GM18499 (cell line): Measurements from ENCODE around the gene RBM20.
"Not testable (repeated sequence)": the region's sequence is repeated elsewhere in the genome, so short reads cannot be mapped to it uniquely, and the experiment has no call there.

Experiments
- ATAC-seq: cut with Tn5 transposase; IDR thresholded peaks from one replicate; pipeline ENCODE4 v1.9.1; 2021; ENCODE audit warnings: moderate number of reproducible peaks; ENCODE audit not compliant: insufficient read depth, unreplicated experiment

The RBM20 gene

GRCh38 chr10:110623316-110623715, 20.8 kb upstream of the RBM20 start:
- not testable (repeated sequence) for ATAC-seq

- ATAC-seq = no peak
Observed at GRCh38 chr10:110625356-110625894, 18.7 kb upstream of the RBM20 start.

DNA sequence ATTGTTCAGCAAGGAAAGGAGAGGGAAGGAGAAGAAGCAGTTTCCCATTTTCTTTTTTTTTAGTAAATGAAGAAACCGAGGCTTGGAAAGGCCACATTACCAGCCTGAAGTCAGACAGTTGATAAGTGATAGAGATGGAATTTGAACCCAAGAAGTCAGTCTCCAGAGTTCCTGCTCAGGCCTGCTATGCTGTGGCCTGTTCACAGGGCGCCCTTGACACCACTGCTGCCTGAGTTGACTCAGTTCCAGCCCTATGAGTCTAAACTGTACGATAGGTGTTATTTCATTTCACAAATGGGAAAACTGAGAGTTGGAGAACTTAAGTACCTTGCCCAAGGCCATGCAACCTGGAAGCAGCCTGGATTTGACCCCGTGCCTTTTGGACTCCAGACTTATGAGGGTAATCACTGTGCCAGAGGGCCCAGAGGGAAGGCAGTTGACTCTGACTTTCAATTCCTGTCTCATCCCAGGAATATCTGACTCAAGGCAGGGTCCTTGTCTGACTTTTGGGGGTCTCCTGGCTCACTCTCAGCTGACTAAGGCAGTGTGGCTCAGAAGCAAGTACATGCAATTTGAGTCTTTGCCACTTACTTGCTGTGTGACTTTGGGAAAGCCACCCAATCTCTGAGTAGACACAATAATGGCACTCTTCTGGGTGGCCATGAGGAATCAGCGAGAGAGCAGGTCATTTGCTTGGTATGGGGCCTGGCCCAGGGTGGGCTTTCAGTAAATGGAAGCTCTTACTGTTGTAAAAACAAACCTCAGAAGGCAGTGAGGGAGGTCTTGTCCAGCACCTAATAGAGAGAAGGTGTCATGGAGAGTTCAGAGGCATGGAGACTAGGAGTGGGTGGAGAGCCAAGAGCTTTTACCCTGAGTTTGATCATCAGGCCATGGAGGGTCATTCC, 17.9 kb upstream of the RBM20 start:
- ATAC-seq = no peak

DNA sequence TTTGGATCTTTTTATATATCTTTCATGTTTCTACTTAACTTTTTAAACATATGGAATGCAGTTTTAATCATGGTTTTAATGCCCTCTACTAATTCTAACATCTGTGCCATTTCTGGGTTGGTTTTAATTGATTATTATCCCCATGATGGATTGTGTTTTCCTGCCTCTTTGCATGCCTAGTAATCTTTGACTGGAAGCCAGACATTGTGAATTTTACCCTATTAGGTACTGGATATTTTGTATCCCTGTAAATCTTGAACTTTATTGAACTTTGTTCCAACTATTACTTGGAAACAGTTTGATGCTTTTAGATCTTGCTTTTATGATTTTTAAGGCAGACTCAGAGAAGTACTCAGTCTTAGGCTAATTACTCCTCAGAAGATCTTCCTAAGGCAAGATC, 16.0 kb upstream of the RBM20 start:
- ATAC-seq = no peak

- ATAC-seq = no peak
Observed at GRCh38 chr10:110629680-110630191, 14.4 kb upstream of the RBM20 start.

DNA sequence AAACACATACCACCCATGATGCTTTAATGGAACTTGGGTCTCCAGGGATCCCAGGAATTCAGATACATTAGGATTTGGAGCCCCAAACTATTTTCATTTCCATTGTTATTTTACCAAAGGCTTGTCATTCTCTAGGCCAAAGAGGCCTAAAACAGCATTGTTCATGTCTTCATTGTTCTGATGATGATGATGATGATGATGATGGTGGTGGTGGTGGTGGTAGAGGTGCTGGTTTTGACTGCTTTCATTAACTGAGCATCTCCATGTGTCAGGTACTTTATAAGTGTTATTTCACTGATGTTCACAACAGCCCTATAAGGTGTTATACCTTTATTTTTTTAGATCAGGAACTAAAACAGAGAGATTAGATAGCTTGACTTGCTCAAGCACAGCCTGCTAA, 12.2 kb upstream of the RBM20 start:
- no peak for ATAC-seq

DNA sequence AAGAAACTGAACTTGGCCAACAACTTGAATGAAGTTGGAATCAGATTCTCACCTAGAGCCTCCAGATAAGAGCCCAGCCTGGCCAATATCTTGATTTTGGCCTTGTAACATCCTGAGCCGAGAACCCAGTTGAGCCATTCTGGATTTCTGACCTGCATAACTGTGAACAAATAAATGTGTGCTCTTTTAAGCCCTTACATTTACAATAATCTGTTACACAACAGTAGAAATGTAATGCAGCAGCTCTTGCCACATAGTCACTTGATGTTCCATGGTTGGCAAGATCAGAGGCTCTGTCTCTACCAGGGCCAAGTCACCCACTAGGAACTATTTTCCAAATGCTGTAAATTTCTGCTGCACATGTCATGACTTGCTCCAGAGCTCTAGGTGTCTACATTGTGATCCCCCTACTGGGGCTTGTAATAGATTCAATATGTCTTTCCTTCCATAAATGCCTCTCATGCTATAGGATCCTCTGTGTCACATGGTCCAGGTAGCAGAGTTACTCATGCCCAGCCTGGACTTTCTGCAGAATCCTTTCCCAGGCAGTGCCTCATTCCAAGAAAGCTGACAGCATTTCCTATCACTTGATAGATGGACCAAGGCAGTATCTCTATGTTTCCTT, 11.4 kb upstream of the RBM20 start:
- no peak for ATAC-seq

GRCh38 chr10:110634527-110635209, 9.5 kb upstream of the RBM20 start:
- no peak for ATAC-seq

- no peak for ATAC-seq
Observed at GRCh38 chr10:110636572-110636931, 7.6 kb upstream of the RBM20 start.

DNA sequence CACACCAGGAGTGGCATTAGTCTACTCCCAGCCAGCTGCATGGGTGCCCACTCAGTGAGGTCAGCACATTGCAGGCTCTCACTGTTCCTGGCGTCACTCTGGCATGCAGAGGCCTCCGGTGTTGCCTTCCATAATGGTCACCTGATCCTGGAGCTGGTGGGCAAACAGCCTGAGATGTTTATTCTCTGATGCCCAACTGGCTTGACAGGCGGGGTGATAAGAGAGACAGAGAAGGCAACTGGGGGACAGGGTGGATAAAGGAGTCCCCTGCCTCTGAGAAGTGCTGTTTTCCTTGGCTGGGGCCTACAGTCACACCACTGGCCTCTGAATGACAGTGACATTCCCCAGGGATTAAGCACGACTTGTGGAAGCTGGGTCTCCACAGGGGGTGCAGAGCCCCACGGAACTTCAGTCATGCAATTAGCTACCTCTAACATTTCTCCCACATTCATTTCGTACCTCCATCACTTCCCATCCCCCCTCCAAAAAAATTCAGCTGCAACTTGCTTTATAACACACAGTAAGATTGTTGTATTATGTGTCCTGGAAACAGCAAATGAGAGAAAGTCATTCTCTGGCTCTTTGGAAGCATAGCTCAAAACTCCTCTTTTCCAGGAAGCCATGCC, 7.1 kb upstream of the RBM20 start:
- ATAC-seq = no peak

- no peak for ATAC-seq
Observed at GRCh38 chr10:110637558-110638053, 6.5 kb upstream of the RBM20 start.

DNA sequence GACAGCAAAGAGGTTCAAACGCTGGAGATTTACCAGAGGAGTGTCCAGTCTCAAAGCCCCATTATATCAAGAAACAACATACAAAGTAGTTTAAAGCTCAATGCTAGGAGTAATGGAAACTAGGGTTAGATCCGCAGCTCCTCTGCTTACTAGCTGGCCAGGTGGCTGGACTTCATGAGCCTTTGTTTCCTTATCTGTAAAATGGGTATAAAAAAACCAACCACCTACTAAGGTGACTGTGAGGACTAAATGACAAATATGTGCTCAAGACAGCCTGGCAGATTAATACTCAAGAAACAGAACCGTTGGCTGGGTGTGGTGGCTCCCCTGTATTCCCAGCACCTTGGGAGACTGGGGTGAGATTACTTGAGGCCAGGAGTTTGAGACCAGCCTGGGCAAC, 5.8 kb upstream of the RBM20 start:
- no peak for ATAC-seq

DNA sequence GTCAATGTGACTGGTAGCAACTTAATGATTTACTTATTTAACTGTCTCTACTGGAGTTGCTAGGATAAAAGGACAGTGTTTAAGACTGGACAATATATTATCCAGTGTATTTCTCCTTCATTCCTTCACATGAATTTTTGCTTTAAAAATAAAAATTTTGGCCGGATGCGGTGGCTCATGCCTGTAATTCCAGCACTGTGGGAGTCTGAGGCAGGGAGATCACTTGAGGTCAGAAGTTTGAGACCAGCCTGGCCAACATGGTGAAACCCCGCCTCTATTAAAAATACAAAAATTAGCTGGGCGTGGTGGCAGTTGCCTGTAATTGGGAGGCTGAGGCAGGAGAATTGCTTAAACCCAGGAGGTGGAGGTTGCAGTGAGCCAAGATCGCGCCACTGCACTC, 5.1 kb upstream of the RBM20 start:
- not testable (repeated sequence) for ATAC-seq

DNA sequence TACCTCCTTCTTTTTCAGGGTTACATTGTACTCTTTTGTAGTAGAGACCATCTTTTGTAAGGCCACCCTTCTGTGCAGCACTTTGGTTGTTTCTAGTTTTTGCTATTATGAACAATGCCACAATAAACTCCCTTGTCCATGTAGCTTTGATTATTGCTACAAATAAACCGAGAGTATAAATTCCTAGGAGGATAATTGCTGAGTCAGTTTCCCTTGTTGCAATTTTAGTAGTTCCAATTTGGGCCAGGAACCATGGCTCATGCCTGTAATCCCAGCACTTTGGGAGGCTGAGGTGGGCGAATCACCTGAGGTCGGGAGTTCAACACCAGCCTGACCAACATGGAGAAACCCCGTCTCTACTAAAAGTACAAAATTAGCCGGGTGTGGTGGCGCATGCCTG, 4.3 kb upstream of the RBM20 start:
- not testable (repeated sequence) for ATAC-seq

- ATAC-seq = no peak
Observed at GRCh38 chr10:110641256-110641655, 2.9 kb upstream of the RBM20 start.

DNA sequence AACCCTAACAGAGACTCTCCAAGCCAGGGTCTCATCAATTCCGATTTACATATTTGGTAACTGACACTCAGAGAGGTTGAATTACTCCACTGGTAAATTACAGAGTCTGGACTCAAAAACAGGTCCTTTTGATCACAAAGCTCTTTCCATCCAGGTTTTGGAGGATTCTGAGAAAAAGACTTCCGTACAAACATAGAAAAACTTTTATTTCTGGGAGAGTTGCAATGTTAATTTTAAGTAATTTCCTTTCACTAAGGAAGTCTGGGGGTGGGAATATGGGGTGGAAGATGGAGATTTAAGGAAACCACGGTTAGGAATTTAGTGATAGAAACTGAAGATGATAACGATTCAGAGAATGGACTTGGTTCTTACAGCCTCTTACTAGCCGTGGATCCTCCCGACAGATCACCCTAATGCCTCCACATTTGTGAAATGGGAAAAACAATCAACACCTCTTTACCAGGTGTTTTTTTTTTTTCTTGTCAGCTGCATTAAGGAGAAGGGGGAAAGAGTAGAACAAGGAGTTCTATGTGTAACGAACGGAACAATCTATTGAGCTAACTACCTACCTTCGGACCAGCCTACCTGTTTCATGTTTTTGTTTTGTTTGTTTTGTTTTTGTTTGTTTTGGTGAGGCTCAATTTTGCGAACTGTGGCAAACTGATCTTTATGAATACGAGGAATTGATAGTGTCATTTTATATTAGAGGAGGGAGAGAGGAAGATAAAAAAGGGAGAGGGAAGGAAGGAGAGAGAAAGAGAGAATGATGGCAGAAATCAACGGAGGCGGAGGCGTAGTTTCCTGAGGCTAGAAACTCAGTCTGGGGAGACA, 1.7 kb upstream of the RBM20 start:
- ATAC-seq = no peak

GRCh38 chr10:110643035-110643652, 992 bp upstream of the RBM20 start:
- ATAC-seq = no peak

DNA sequence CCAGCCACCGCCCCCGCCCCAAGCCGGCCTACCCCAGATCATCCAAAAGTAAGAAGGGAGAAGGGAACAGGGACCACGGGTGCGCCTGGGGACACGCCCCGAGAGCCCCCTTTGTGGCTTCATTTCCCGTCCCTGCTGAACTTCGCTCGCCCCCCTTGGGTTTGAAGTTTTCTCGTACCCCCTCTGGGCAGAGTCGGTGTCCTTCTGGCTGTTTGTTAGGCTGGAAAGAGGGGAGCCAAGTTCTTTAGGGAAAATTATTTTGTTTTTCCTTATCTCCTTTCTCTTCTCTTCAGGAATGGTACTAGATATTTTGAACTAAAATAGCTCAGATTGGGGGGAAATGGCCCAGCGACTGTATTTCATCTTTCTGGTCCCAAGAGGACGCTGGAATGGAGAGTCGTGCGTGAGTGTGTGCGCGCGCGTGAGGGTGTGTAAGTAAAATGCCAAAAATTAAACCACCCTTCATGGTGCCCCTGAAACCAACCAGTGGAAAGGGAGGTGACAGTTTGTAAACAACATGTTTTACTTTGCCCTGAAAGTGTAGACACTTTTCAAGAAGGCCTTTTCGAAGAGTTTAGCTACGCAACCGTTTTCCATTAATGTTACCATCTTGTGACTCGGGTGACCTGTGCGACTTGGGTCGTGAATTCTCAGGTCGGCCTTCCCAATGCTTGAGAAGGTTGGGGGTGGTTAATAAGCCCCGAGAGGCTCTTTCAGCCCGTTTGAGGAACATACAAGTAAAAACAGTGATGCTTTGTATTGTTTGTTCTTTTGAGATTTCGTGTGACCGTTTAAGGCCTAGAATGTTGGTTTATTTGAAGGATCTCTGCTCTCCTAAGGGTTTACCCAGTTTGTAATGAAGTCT, 694 bp downstream of the RBM20 start:
- no peak for ATAC-seq
